HEK293 (cell line): Measurements from ENCODE around the gene NRL.
A peak's percentile ranks its signal among the peaks of the same experiment; 100 is the strongest.

Experiments used
- CTCF ChIA-PET: fragments of 350-600 bp; formaldehyde crosslinking; extraction: SDS; loops from one replicate; lab custom pipeline; 2021; ENCODE audit warnings: antibody characterized with exemption; lab: Yijun Ruan, JAX
- POLR2A ChIA-PET: fragments of 300-600 bp; formaldehyde crosslinking; extraction: SDS; loops from one replicate; lab custom pipeline; 2020; ENCODE audit warnings: antibody characterized with exemption, inconsistent platforms; lab: Yijun Ruan, JAX
- H3K27ac ChIP-seq: fragments of 200-500 bp; sonication (Bioruptor generic); 2 replicates; pipeline ENCODE4 v1.5.1; 2014; ENCODE audit warnings: low read depth, low read length, control low read depth, inconsistent platforms; ENCODE audit errors: extremely low read depth
- H3K36me3 ChIP-seq, 2 experiments: fragments of 200-500 bp in 1 of 2; sonication (Bioruptor generic) in 1 of 2; 1 replicate in 1 of 2; 2 replicates in 1 of 2; pipeline ENCODE4 v1.5.1; 2014 to 2017; ENCODE audit warnings: inconsistent platforms in 2 of 2, low read length in 2 of 2; ENCODE audit not compliant: control insufficient read depth in 2 of 2, insufficient read depth in 1 of 2
- H3K4me1 ChIP-seq: fragments of 200-500 bp; sonication (Bioruptor generic); 2 replicates; pipeline ENCODE4 v1.5.1; 2014; ENCODE audit warnings: mild to moderate bottlenecking, low read length, inconsistent platforms; ENCODE audit not compliant: control insufficient read depth, insufficient read depth
- H3K4me3 ChIP-seq: 2 replicates; pipeline ENCODE4 v1.5.1; 2011; ENCODE audit warnings: low read depth, mild to moderate bottlenecking, control low read depth, low read length, moderate library complexity
- H3K9me3 ChIP-seq: fragments of 200-500 bp; sonication (Bioruptor generic); 2 replicates; pipeline ENCODE4 v1.5.1; 2014; ENCODE audit warnings: low read depth, low read length, inconsistent platforms; ENCODE audit not compliant: control insufficient read depth, insufficient read depth
- BCL11B ChIP-seq: fragments of 450-650 bp; formaldehyde crosslinking; IDR thresholded peaks from 2 replicates; pipeline ENCODE4 v1.5.1; 2016; ENCODE audit warnings: low read depth, missing biosample characterization, missing genetic modification characterization
- HOXD13 ChIP-seq: sonication (generic); formaldehyde crosslinking; IDR thresholded peaks from 2 replicates; pipeline ENCODE4 v1.8.0; 2022; ENCODE audit warnings: missing genetic modification reagents, borderline replicate concordance
- KLF9 ChIP-seq: fragments of 450-650 bp; formaldehyde crosslinking; IDR thresholded peaks from 2 replicates; pipeline ENCODE4 v1.5.1; 2016; ENCODE audit warnings: missing biosample characterization, missing genetic modification characterization, low read depth
- REPIN1 ChIP-seq: fragments of 450-650 bp; formaldehyde crosslinking; IDR thresholded peaks from 2 replicates; pipeline ENCODE4 v1.5.1; 2017; ENCODE audit warnings: missing biosample characterization, missing genetic modification characterization, low read depth
- ZFP3 ChIP-seq: fragments of 450-650 bp; formaldehyde crosslinking; IDR thresholded peaks from 2 replicates; pipeline ENCODE4 v1.5.1; 2016; ENCODE audit warnings: low read depth, missing biosample characterization, missing genetic modification characterization
- ZFP69B ChIP-seq: fragments of 450-650 bp; formaldehyde crosslinking; IDR thresholded peaks from 2 replicates; pipeline ENCODE4 v1.5.1; 2016; ENCODE audit warnings: missing biosample characterization, missing genetic modification characterization
- ZNF132 ChIP-seq: fragments of 450-650 bp; formaldehyde crosslinking; IDR thresholded peaks from 2 replicates; pipeline ENCODE4 v1.5.1; 2017; ENCODE audit warnings: missing biosample characterization, missing genetic modification characterization, borderline replicate concordance
- ZNF248 ChIP-seq: fragments of 450-650 bp; formaldehyde crosslinking; IDR thresholded peaks from 2 replicates; pipeline ENCODE4 v1.5.1; 2017; ENCODE audit warnings: missing biosample characterization, missing genetic modification characterization
- ZNF266 ChIP-seq: fragments of 450-650 bp; formaldehyde crosslinking; IDR thresholded peaks from 2 replicates; pipeline ENCODE4 v1.5.1; 2016; ENCODE audit warnings: missing biosample characterization, missing genetic modification characterization, low read depth
- ZNF311 ChIP-seq: fragments of 450-650 bp; formaldehyde crosslinking; IDR thresholded peaks from 2 replicates; pipeline ENCODE4 v1.5.1; 2017; ENCODE audit warnings: missing biosample characterization, missing genetic modification characterization, borderline replicate concordance
- ZNF561 ChIP-seq: fragments of 450-650 bp; IDR thresholded peaks from 2 replicates; pipeline ENCODE4 v1.5.1; 2018; ENCODE audit warnings: missing biosample characterization, missing genetic modification characterization, borderline replicate concordance
- ZNF610 ChIP-seq: fragments of 450-650 bp; formaldehyde crosslinking; IDR thresholded peaks from 2 replicates; pipeline ENCODE4 v1.5.1; 2016; ENCODE audit warnings: missing biosample characterization, missing genetic modification characterization, borderline replicate concordance
- ZNF626 ChIP-seq: fragments of 450-650 bp; sonication (Bioruptor Pico); formaldehyde crosslinking; IDR thresholded peaks from 2 replicates; pipeline ENCODE4 v1.5.1; 2018; ENCODE audit warnings: missing biosample characterization, missing genetic modification characterization, inconsistent platforms
- ZNF658 ChIP-seq: fragments of 450-650 bp; formaldehyde crosslinking; IDR thresholded peaks from 2 replicates; pipeline ENCODE4; 2016; ENCODE audit warnings: missing biosample characterization, missing genetic modification characterization
- ZNF777 ChIP-seq: fragments of 450-650 bp; formaldehyde crosslinking; IDR thresholded peaks from 2 replicates; pipeline ENCODE4 v1.5.1; 2017; ENCODE audit warnings: missing biosample characterization, missing genetic modification characterization, borderline replicate concordance
- ZNF837 ChIP-seq: fragments of 450-650 bp; formaldehyde crosslinking; IDR thresholded peaks from 2 replicates; pipeline ENCODE4 v1.5.1; 2016; ENCODE audit warnings: missing biosample characterization, missing genetic modification characterization
- ZSCAN23 ChIP-seq: fragments of 450-650 bp; formaldehyde crosslinking; IDR thresholded peaks from 2 replicates; pipeline ENCODE4 v1.5.1; 2016; ENCODE audit warnings: missing biosample characterization, missing genetic modification characterization
- ZXDB ChIP-seq: fragments of 450-650 bp; formaldehyde crosslinking; IDR thresholded peaks from 2 replicates; pipeline ENCODE4 v1.5.1; 2016; ENCODE audit warnings: missing biosample characterization, missing genetic modification characterization
- TF ChIP-seq, protein P1 (sequence below): fragments of 450-650 bp; formaldehyde crosslinking; IDR thresholded peaks from 2 replicates; pipeline ENCODE4 v1.5.1; 2016; ENCODE audit warnings: missing biosample characterization, missing genetic modification characterization, low read depth
- TF ChIP-seq, protein P2 (sequence below): fragments of 450-650 bp; formaldehyde crosslinking; conservative IDR thresholded peaks from 2 replicates; pipeline ENCODE4 v1.5.1; 2016; ENCODE audit warnings: low read depth, missing biosample characterization, missing genetic modification characterization
- TF ChIP-seq, protein P3 (sequence below): fragments of 450-650 bp; formaldehyde crosslinking; IDR thresholded peaks from 2 replicates; pipeline ENCODE4 v1.5.1; 2016; ENCODE audit warnings: missing biosample characterization, missing genetic modification characterization
- TF ChIP-seq, protein P4 (sequence below): fragments of 450-650 bp; formaldehyde crosslinking; IDR thresholded peaks from 2 replicates; pipeline ENCODE4 v1.5.1; 2017; ENCODE audit warnings: missing biosample characterization, missing genetic modification characterization
- TF ChIP-seq, protein P5 (sequence below): fragments of 450-650 bp; formaldehyde crosslinking; IDR thresholded peaks from 2 replicates; pipeline ENCODE4 v1.5.1; 2016; ENCODE audit warnings: missing biosample characterization, missing genetic modification characterization, borderline replicate concordance

The NRL gene

DNA sequence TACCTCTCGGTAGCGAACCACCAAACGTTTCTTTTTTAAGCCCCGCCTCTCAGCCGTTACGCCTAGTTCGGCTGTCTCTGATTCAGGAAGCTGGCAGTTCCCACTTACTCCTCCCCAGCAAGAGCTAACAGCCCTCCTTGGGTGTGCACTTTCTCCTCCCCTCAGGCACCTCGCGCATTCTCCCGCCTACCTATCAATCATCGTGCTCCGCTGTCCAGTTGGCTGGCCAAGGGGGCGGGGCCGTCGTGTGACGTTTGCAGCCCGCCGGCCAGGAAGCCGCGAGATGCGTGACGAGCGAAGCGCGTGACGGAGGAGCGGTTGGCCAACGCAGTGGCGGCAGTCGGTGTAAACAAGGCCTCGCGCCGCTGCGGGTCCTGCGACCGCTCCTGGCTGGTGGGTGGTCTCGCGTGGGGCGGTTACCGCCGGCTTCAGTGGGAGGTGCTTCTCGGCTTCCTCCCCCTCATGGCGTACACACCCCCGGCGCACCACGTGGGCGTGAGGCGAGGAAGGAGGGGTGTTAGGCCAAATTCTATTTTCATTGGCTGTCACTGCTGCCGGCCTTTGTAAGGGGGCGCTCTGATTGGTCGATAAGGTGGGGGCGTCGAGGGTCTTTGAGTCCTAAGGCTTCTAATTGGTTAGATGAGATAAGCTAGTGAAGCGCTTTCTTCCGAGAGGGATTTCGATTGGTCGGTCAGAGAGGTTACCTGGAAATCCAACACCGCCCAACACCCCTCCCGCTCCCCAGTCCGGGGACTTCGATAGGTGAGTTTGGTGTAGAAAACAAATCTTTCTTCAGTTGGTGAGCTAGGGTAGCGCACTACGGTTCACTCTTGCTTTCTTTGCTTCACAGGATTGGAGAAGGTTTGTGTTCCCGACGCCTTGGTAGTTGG, at the start of gene NRL, which contains the start of gene DCAF11:
TSS of gene NRL (minus strand) at position 418 of the 890 bp plus-strand sequence. CDS start 32,101 bp downstream, outside the sequence.
TSS of gene DCAF11 (plus strand) at position 246 of the 890 bp plus-strand sequence. CDS start 818 bp downstream, outside the sequence.
- Histone ChIP-seq H3K27ac (peak within 1 kb of the TSS; percentile 94), H3K4me1 (no peaks in the 10 kb centered on the region), H3K36me3 (peaks cover 2 to 35% of the 10 kb centered on the region in 2 experiments; a peak in 2 of 3 replicates), H3K4me3 (peak within 1 kb of the TSS; percentile 98), H3K9me3 (no peaks in the 10 kb centered on the region)
- ChIA-PET CTCF (interaction anchor here (0.6 to 2.4 kb wide), 9 partner anchors 19 to 127 kb away, joined by 3 to 13 read pairs (median 7); partner anchors contain the start of genes IRF9, PCK2, PSME1 and TINF2), POLR2A (interaction anchor here (0.5 to 8.3 kb wide), 31 partner anchors 10 to 794 kb away, joined by 3 to 163 read pairs (median 5); partner anchors contain the start of genes CHMP4A, CIDEB, EMC9 and IPO4)
- TF ChIP-seq HOXD13 (CRISPR knock-in tag) = no peak
- TF ChIP-seq ZNF248 = no peak
- no peak for TF ChIP-seq BCL11B (tag by site-specific recombination)
- TF ChIP-seq, protein P1, sequence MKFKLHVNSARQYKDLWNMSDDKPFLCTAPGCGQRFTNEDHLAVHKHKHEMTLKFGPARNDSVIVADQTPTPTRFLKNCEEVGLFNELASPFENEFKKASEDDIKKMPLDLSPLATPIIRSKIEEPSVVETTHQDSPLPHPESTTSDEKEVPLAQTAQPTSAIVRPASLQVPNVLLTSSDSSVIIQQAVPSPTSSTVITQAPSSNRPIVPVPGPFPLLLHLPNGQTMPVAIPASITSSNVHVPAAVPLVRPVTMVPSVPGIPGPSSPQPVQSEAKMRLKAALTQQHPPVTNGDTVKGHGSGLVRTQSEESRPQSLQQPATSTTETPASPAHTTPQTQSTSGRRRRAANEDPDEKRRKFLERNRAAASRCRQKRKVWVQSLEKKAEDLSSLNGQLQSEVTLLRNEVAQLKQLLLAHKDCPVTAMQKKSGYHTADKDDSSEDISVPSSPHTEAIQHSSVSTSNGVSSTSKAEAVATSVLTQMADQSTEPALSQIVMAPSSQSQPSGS (tag by site-specific recombination) = no peak
- no peak for TF ChIP-seq REPIN1 (tag by site-specific recombination)
- no peak for TF ChIP-seq ZNF658 (tag by site-specific recombination)
- 0 out of 2 replicates have a peak, but pooled peaks have one; percentile 11 for TF ChIP-seq ZXDB (tag by site-specific recombination)
- peak; percentile 99 for TF ChIP-seq KLF9 (tag by site-specific recombination)
- TF ChIP-seq ZFP69B (tag by site-specific recombination) = no peak; the same call in 1 of the 2 replicates
- TF ChIP-seq ZNF132 (tag by site-specific recombination) = no peak
- TF ChIP-seq, protein P2, sequence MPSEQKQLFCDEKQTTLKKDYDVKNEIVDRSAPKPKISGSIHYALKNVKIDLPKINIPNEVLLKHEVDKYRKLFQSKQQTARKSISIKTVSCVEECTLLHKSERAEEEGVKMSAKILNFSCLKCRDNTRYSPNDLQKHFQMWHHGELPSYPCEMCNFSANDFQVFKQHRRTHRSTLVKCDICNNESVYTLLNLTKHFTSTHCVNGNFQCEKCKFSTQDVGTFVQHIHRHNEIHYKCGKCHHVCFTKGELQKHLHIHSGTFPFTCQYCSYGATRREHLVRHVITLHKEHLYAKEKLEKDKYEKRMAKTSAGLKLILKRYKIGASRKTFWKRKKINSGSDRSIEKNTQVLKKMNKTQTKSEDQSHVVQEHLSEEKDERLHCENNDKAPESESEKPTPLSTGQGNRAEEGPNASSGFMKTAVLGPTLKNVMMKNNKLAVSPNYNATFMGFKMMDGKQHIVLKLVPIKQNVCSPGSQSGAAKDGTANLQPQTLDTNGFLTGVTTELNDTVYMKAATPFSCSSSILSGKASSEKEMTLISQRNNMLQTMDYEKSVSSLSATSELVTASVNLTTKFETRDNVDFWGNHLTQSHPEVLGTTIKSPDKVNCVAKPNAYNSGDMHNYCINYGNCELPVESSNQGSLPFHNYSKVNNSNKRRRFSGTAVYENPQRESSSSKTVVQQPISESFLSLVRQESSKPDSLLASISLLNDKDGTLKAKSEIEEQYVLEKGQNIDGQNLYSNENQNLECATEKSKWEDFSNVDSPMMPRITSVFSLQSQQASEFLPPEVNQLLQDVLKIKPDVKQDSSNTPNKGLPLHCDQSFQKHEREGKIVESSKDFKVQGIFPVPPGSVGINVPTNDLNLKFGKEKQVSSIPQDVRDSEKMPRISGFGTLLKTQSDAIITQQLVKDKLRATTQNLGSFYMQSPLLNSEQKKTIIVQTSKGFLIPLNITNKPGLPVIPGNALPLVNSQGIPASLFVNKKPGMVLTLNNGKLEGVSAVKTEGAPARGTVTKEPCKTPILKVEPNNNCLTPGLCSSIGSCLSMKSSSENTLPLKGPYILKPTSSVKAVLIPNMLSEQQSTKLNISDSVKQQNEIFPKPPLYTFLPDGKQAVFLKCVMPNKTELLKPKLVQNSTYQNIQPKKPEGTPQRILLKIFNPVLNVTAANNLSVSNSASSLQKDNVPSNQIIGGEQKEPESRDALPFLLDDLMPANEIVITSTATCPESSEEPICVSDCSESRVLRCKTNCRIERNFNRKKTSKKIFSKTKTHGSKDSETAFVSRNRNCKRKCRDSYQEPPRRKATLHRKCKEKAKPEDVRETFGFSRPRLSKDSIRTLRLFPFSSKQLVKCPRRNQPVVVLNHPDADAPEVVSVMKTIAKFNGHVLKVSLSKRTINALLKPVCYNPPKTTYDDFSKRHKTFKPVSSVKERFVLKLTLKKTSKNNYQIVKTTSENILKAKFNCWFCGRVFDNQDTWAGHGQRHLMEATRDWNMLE (tag by site-specific recombination) = no peak
- no peak for TF ChIP-seq ZNF626 (tag by site-specific recombination)
- TF ChIP-seq ZNF837 (tag by site-specific recombination) = no peak
- no peak for TF ChIP-seq ZNF266 (tag by site-specific recombination)
- no peak for TF ChIP-seq ZNF610 (tag by site-specific recombination)
- no peak for TF ChIP-seq ZSCAN23 (tag by site-specific recombination)
- TF ChIP-seq, protein P3, sequence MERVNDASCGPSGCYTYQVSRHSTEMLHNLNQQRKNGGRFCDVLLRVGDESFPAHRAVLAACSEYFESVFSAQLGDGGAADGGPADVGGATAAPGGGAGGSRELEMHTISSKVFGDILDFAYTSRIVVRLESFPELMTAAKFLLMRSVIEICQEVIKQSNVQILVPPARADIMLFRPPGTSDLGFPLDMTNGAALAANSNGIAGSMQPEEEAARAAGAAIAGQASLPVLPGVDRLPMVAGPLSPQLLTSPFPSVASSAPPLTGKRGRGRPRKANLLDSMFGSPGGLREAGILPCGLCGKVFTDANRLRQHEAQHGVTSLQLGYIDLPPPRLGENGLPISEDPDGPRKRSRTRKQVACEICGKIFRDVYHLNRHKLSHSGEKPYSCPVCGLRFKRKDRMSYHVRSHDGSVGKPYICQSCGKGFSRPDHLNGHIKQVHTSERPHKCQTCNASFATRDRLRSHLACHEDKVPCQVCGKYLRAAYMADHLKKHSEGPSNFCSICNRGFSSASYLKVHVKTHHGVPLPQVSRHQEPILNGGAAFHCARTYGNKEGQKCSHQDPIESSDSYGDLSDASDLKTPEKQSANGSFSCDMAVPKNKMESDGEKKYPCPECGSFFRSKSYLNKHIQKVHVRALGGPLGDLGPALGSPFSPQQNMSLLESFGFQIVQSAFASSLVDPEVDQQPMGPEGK (tag by site-specific recombination) = peak; percentile 92
- no peak for TF ChIP-seq ZNF311 (tag by site-specific recombination)
- TF ChIP-seq, protein P4, sequence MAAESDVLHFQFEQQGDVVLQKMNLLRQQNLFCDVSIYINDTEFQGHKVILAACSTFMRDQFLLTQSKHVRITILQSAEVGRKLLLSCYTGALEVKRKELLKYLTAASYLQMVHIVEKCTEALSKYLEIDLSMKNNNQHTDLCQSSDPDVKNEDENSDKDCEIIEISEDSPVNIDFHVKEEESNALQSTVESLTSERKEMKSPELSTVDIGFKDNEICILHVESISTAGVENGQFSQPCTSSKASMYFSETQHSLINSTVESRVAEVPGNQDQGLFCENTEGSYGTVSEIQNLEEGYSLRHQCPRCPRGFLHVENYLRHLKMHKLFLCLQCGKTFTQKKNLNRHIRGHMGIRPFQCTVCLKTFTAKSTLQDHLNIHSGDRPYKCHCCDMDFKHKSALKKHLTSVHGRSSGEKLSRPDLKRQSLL (tag by site-specific recombination) = no peak
- no peak for TF ChIP-seq ZNF777 (tag by site-specific recombination)
- TF ChIP-seq, protein P5, sequence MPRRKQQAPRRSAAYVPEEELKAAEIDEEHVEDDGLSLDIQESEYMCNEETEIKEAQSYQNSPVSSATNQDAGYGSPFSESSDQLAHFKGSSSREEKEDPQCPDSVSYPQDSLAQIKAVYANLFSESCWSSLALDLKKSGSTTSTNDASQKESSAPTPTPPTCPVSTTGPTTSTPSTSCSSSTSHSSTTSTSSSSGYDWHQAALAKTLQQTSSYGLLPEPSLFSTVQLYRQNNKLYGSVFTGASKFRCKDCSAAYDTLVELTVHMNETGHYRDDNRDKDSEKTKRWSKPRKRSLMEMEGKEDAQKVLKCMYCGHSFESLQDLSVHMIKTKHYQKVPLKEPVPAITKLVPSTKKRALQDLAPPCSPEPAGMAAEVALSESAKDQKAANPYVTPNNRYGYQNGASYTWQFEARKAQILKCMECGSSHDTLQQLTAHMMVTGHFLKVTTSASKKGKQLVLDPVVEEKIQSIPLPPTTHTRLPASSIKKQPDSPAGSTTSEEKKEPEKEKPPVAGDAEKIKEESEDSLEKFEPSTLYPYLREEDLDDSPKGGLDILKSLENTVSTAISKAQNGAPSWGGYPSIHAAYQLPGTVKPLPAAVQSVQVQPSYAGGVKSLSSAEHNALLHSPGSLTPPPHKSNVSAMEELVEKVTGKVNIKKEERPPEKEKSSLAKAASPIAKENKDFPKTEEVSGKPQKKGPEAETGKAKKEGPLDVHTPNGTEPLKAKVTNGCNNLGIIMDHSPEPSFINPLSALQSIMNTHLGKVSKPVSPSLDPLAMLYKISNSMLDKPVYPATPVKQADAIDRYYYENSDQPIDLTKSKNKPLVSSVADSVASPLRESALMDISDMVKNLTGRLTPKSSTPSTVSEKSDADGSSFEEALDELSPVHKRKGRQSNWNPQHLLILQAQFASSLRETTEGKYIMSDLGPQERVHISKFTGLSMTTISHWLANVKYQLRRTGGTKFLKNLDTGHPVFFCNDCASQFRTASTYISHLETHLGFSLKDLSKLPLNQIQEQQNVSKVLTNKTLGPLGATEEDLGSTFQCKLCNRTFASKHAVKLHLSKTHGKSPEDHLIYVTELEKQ (tag by site-specific recombination) = no peak; the same call in 1 of the 2 replicates
- no peak for TF ChIP-seq ZFP3 (tag by site-specific recombination)
- no peak for TF ChIP-seq ZNF561
